Left lobe of liver (tissue), 2 donors: Measurements from ENCODE around the gene UBE2K. TPM values are rescaled to one million over a fixed set of nuclear protein-coding genes. Genes with fewer than 3 reads are reported as not detected.
A peak's percentile ranks its signal among the peaks of the same experiment; 100 is the strongest.
"Not testable (repeated sequence)": the region's sequence is repeated elsewhere in the genome, so short reads cannot be mapped to it uniquely, and the experiment has no call there.

Source experiments
- ATAC-seq: fragments of 200-7000 bp; cut with Tn5 transposase; one replicate; pipeline ENCODE4 v1.9.1; 2020; ENCODE audit warnings: mild to moderate bottlenecking, moderate library complexity
- DNase-seq: peaks from one replicate; pipeline ENCODE4 v3.0.0-alpha.2; 2020; ENCODE audit warnings: low spot score
- total RNA-seq: library from RNA; stranded (reverse); gene quantifications from one replicate; pipeline ENCODE4 v1.2.1, GENCODE V29; 2021
- donor health status: DM: no; HTN: no; CAD: no; lungs with moderate emphysema.
- donor health status: DM: no; HTN: yes; CAD: no.

UBE2K gene
- total RNA-seq, 1 donor from 2014 or later, result 43.4 TPM

- ATAC-seq, result no peak
- DNase-seq, result no peak
These were observed 22.1 kb downstream of the UBE2K start for GRCh38 chr4:39719804-39720580.

- not testable (repeated sequence) for ATAC-seq
- peak; percentile 10 for DNase-seq
These were observed 23.3 kb downstream of the UBE2K start for GRCh38 chr4:39721273-39721672.

- ATAC-seq (peak; percentile 41), DNase-seq (peak; percentile 30)
These were observed 23.9 kb downstream of the UBE2K start for GRCh38 chr4:39721788-39722187.

- DNase-seq (no peak), ATAC-seq (no peak)
These were observed 31.6 kb downstream of the UBE2K start for GRCh38 chr4:39729557-39729956.

- ATAC-seq (peak; percentile 61), DNase-seq (no peak)
These were observed 32.1 kb downstream of the UBE2K start for GRCh38 chr4:39730072-39730471.

GRCh38 chr4:39731908-39732307, 34.0 kb downstream of the UBE2K start:
- ATAC-seq (no peak), DNase-seq (no peak)

- DNase-seq, result no peak
- ATAC-seq, result no peak
These were observed 34.8 kb downstream of the UBE2K start for GRCh38 chr4:39732728-39733127.

- not testable (repeated sequence) for ATAC-seq, DNase-seq
These were observed 41.7 kb downstream of the UBE2K start for GRCh38 chr4:39739591-39739990.

GRCh38 chr4:39741401-39741800, 43.5 kb downstream of the UBE2K start:
- no peak for DNase-seq
- ATAC-seq, result no peak

- no peak for DNase-seq
- ATAC-seq, result no peak
These were observed 48.0 kb downstream of the UBE2K start for GRCh38 chr4:39745920-39746319.

- no peak for DNase-seq
- ATAC-seq, result no peak
These were observed 52.3 kb downstream of the UBE2K start for GRCh38 chr4:39750216-39750615.

GRCh38 chr4:39754309-39754708, 56.4 kb downstream of the UBE2K start:
- ATAC-seq, result no peak

GRCh38 chr4:39756159-39756558, 58.2 kb downstream of the UBE2K start:
- ATAC-seq, result no peak

More at GRCh38 chr4:39754309-39754708, 56.4 kb downstream of the UBE2K start:
- no peak for DNase-seq

GRCh38 chr4:39758176-39758575, 60.2 kb downstream of the UBE2K start:
- no peak for DNase-seq
- no peak for ATAC-seq

More at GRCh38 chr4:39756159-39756558, 58.2 kb downstream of the UBE2K start:
- DNase-seq, result no peak

- ATAC-seq (no peak), DNase-seq (no peak)
These were observed 61.6 kb downstream of the UBE2K start for GRCh38 chr4:39759569-39759968.

GRCh38 chr4:39761005-39761667, 63.2 kb downstream of the UBE2K start:
- ATAC-seq (peak; percentile 14), DNase-seq (no peak)

- ATAC-seq (no peak), DNase-seq (no peak)
These were observed 66.0 kb downstream of the UBE2K start for GRCh38 chr4:39763714-39764572.

- ATAC-seq (no peak), DNase-seq (no peak)
These were observed 72.1 kb downstream of the UBE2K start for GRCh38 chr4:39770005-39770404.

- DNase-seq (no peak), ATAC-seq (peak; percentile 34)
These were observed 72.5 kb downstream of the UBE2K start for GRCh38 chr4:39770471-39770870.

GRCh38 chr4:39770969-39771724, 73.2 kb downstream of the UBE2K start:
- DNase-seq (no peak), ATAC-seq (peak; percentile 29)

- ATAC-seq, DNase-seq: not testable (repeated sequence)
These were observed 84.1 kb downstream of the UBE2K start for GRCh38 chr4:39781988-39782387.
